ENCODE data around the gene BUB1.
"Not testable (repeated sequence)": the region's sequence is repeated elsewhere in the genome, so short reads cannot be mapped to it uniquely, and the experiment has no call there.

The BUB1 gene

GRCh38 chr2:110690083-110690965, 12.5 kb upstream of the BUB1 start:
- 92 to 93% methylated on average over 3 to 4 of the region's 4 CpGs for WGBS, 2 experiments
- no peaks in the 10 kb centered on the region for H3K36me3 ChIP-seq (ENCODE audit: control insufficient read depth, insufficient read depth, low read length)
- no peak overlapping the region for H3K4me3 ChIP-seq (ENCODE audit: insufficient read depth, low read depth, low read length)
- H3K27ac ChIP-seq (ENCODE audit: insufficient read depth, low read depth, low read length, poor library complexity, severe bottlenecking), result no peak overlapping the region
- H3K27me3 ChIP-seq (ENCODE audit: control insufficient read depth, insufficient read depth, low read length, poor library complexity, severe bottlenecking), result no peaks in the 10 kb centered on the region
- no peaks in the 10 kb centered on the region for H3K9me3 ChIP-seq (ENCODE audit: control insufficient read depth, low read length)
- H3K4me1 ChIP-seq (ENCODE audit: control insufficient read depth, insufficient read depth, low read length), result peaks cover 9% of the 10 kb centered on the region

GRCh38 chr2:110688594-110689091, 10.8 kb upstream of the BUB1 start:
- Histone ChIP-seq H3K27ac (ENCODE audit: insufficient read depth, low read depth, low read length, poor library complexity, severe bottlenecking) (peak overlapping the region; percentile 50), H3K4me1 (ENCODE audit: control insufficient read depth, insufficient read depth, low read length) (peaks cover 15% of the 10 kb centered on the region), H3K36me3 (ENCODE audit: control insufficient read depth, insufficient read depth, low read length) (no peaks in the 10 kb centered on the region), H3K9me3 (ENCODE audit: control insufficient read depth, low read length) (no peaks in the 10 kb centered on the region), H3K4me3 (ENCODE audit: insufficient read depth, low read depth, low read length) (no peak overlapping the region), H3K27me3 (ENCODE audit: control insufficient read depth, insufficient read depth, low read length, poor library complexity, severe bottlenecking) (no peaks in the 10 kb centered on the region)
- WGBS, 2 experiments, result 2% methylated on average over 5 of the region's 5 CpGs

GRCh38 chr2:110687775-110688484, 10.1 kb upstream of the BUB1 start:
- H3K4me3 ChIP-seq (ENCODE audit: insufficient read depth, low read depth, low read length); H3K27me3 ChIP-seq (ENCODE audit: control insufficient read depth, insufficient read depth, low read length, poor library complexity, severe bottlenecking); H3K36me3 ChIP-seq (ENCODE audit: control insufficient read depth, insufficient read depth, low read length); H3K27ac ChIP-seq (ENCODE audit: insufficient read depth, low read depth, low read length, poor library complexity, severe bottlenecking); H3K9me3 ChIP-seq (ENCODE audit: control insufficient read depth, low read length): not testable (repeated sequence)
- 25 to 29% methylated on average over 5 to 8 of the region's 9 CpGs for WGBS, 2 experiments
- peaks cover 22% of the 10 kb centered on the region for H3K4me1 ChIP-seq (ENCODE audit: control insufficient read depth, insufficient read depth, low read length)

GRCh38 chr2:110682872-110683271, 5.0 kb upstream of the BUB1 start:
- Histone ChIP-seq H3K27ac (ENCODE audit: insufficient read depth, low read depth, low read length, poor library complexity, severe bottlenecking) (no peak overlapping the region), H3K36me3 (ENCODE audit: control insufficient read depth, insufficient read depth, low read length) (no peaks in the 10 kb centered on the region)

GRCh38 chr2:110682267-110682666, 4.4 kb upstream of the BUB1 start:
- Histone ChIP-seq H3K9me3 (ENCODE audit: control insufficient read depth, low read length) (no peaks in the 10 kb centered on the region), H3K27me3 (ENCODE audit: control insufficient read depth, insufficient read depth, low read length, poor library complexity, severe bottlenecking) (no peaks in the 10 kb centered on the region), H3K27ac (ENCODE audit: insufficient read depth, low read depth, low read length, poor library complexity, severe bottlenecking) (no peak overlapping the region), H3K36me3 (ENCODE audit: control insufficient read depth, insufficient read depth, low read length) (no peaks in the 10 kb centered on the region), H3K4me3 (ENCODE audit: insufficient read depth, low read depth, low read length) (no peak overlapping the region), H3K4me1 (ENCODE audit: control insufficient read depth, insufficient read depth, low read length) (peaks cover 23% of the 10 kb centered on the region)
- 95 to 96% methylated on average over 10 of the region's 10 CpGs for WGBS, 2 experiments

More at GRCh38 chr2:110682872-110683271, 5.0 kb upstream of the BUB1 start:
- 80 to 93% methylated on average over 1 of the region's 1 CpG for WGBS, 2 experiments
- H3K9me3 ChIP-seq (ENCODE audit: control insufficient read depth, low read length), result no peaks in the 10 kb centered on the region
- H3K4me3 ChIP-seq (ENCODE audit: insufficient read depth, low read depth, low read length), result no peak overlapping the region
- no peaks in the 10 kb centered on the region for H3K27me3 ChIP-seq (ENCODE audit: control insufficient read depth, insufficient read depth, low read length, poor library complexity, severe bottlenecking)
- peaks cover 23% of the 10 kb centered on the region for H3K4me1 ChIP-seq (ENCODE audit: control insufficient read depth, insufficient read depth, low read length)

GRCh38 chr2:110680709-110681108, 2.8 kb upstream of the BUB1 start:
- Histone ChIP-seq H3K27me3 (ENCODE audit: control insufficient read depth, insufficient read depth, low read length, poor library complexity, severe bottlenecking) (no peaks in the 10 kb centered on the region), H3K27ac (ENCODE audit: insufficient read depth, low read depth, low read length, poor library complexity, severe bottlenecking) (no peak overlapping the region), H3K4me1 (ENCODE audit: control insufficient read depth, insufficient read depth, low read length) (peaks cover 23% of the 10 kb centered on the region), H3K4me3 (ENCODE audit: insufficient read depth, low read depth, low read length) (no peak overlapping the region), H3K36me3 (ENCODE audit: control insufficient read depth, insufficient read depth, low read length) (no peaks in the 10 kb centered on the region), H3K9me3 (ENCODE audit: control insufficient read depth, low read length) (no peaks in the 10 kb centered on the region)
- 79 to 80% methylated on average over 7 of the region's 7 CpGs for WGBS, 2 experiments

- peaks cover 28% of the 10 kb centered on the region for H3K4me1 ChIP-seq (ENCODE audit: control insufficient read depth, insufficient read depth, low read length)
- H3K4me3 ChIP-seq (ENCODE audit: insufficient read depth, low read depth, low read length), result no peak overlapping the region
- no peak overlapping the region for H3K27ac ChIP-seq (ENCODE audit: insufficient read depth, low read depth, low read length, poor library complexity, severe bottlenecking)
- 89 to 93% methylated on average over 12 of the region's 12 CpGs for WGBS, 2 experiments
- no peaks in the 10 kb centered on the region for H3K36me3 ChIP-seq (ENCODE audit: control insufficient read depth, insufficient read depth, low read length)
- no peaks in the 10 kb centered on the region for H3K9me3 ChIP-seq (ENCODE audit: control insufficient read depth, low read length)
- no peaks in the 10 kb centered on the region for H3K27me3 ChIP-seq (ENCODE audit: control insufficient read depth, insufficient read depth, low read length, poor library complexity, severe bottlenecking)
Measured at GRCh38 chr2:110679865-110680264, 2.0 kb upstream of the BUB1 start.

- Histone ChIP-seq H3K27ac (ENCODE audit: insufficient read depth, low read depth, low read length, poor library complexity, severe bottlenecking) (no peak overlapping the region), H3K36me3 (ENCODE audit: control insufficient read depth, insufficient read depth, low read length) (no peaks in the 10 kb centered on the region), H3K4me1 (ENCODE audit: control insufficient read depth, insufficient read depth, low read length) (peaks cover 28% of the 10 kb centered on the region), H3K4me3 (ENCODE audit: insufficient read depth, low read depth, low read length) (no peak overlapping the region), H3K9me3 (ENCODE audit: control insufficient read depth, low read length) (no peaks in the 10 kb centered on the region), H3K27me3 (ENCODE audit: control insufficient read depth, insufficient read depth, low read length, poor library complexity, severe bottlenecking) (no peaks in the 10 kb centered on the region)
- 76 to 85% methylated on average over 8 to 9 of the region's 9 CpGs for WGBS, 2 experiments
Measured at GRCh38 chr2:110679337-110679707, 1.5 kb upstream of the BUB1 start.

- peaks cover 22% of the 10 kb centered on the region for H3K4me1 ChIP-seq (ENCODE audit: control insufficient read depth, insufficient read depth, low read length)
- peak overlapping the region; percentile 2 for H3K27ac ChIP-seq (ENCODE audit: insufficient read depth, low read depth, low read length, poor library complexity, severe bottlenecking)
- peak overlapping the region; percentile 82 for H3K4me3 ChIP-seq (ENCODE audit: insufficient read depth, low read depth, low read length)
- no peaks in the 10 kb centered on the region for H3K36me3 ChIP-seq (ENCODE audit: control insufficient read depth, insufficient read depth, low read length)
- 4 to 5% methylated on average over 28 of the region's 28 CpGs for WGBS, 2 experiments
- no peaks in the 10 kb centered on the region for H3K9me3 ChIP-seq (ENCODE audit: control insufficient read depth, low read length)
- no peaks in the 10 kb centered on the region for H3K27me3 ChIP-seq (ENCODE audit: control insufficient read depth, insufficient read depth, low read length, poor library complexity, severe bottlenecking)
Measured at GRCh38 chr2:110678457-110679336, 834 bp upstream of the BUB1 start.
